GM19099 (cell line): ENCODE results near the gene RAB7A.

Experiments used
- POLR2A ChIP-seq: IDR thresholded peaks from 3 replicates; pipeline ENCODE4 v1.6.1; 2011; ENCODE audit warnings: low read depth; ENCODE audit not compliant: insufficient read length; ENCODE audit errors: extremely low read depth

Gene RAB7A

DNA sequence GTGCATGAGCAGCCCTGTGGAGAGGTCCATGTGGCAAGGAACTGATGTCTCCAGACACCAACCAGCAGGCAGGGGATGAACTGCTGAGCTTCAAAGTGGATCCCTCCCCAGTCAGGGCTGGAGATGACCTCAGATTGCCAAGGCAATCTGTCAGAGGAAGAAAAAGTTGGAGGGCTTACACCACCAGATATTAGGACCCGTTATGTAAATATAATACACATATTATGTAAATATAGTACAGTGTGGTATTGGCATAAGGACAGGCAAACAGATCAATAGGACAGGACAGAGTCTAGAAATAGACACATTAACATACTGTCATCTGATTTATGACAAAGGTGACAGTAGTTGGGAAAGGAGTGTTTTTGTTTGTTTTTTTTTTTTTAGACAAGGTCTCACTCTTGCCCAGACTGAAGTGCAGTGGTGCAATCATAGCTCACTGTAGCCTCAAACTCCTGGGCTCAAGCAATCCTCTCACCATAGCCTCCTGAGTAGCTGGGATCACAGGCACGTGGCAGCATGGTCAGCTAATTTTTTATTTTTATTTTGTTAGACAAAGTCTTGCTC lies 18.0 kb upstream of the RAB7A start:
- no peak for TF ChIP-seq POLR2A

DNA sequence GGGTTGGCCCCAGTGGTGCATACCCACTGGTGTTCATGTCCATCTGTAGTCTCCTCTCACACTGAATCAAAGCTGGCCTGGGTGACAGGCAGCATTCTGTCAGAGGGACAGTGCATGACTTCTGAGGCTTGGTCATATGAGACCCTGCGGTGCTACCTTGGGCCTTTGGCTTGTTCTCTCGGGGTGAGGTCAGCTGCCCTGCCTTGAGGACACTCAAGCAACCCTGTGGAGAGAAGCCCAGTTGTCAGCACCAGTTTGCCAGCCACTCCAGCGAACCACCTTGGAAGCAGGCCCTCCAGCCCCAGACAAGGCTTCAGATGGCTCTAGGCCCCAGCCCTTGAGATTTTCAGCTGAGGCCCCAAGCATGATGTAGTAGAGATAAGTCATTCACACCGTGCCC lies 16.9 kb upstream of the RAB7A start:
- no peak for TF ChIP-seq POLR2A

DNA sequence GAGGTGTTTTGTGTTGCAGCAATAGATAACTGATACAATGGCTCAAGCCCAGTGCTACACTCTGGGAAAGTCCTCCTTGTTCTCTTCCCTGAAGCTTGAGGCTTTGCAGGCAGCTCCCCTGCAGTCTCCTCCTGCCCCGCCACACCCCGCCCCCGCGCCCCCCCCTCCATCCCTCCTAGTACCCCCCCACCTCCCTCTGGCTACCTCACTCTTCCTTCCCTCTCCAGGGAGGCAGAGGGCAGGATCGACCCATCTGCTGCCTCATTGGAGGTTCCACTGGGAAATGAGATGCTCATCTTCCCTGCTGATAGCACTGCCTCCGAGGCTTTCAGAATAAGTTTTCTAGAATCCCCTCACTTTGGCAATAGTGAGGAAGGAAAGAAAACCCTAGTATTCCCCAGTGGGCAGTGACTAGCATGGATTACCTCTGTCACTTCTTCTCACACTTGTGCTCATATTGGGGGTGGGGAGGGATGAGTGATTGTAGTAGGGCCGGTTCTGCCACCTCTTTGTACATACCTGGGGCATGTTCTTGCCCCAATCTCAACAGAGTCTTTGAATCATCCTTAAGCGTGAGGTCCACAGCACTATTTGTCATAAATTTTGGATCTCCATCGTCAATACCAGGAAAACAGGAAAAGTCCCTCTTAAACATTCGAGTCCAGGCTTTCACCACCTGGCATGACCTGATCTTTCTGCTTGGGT lies 16.3 kb upstream of the RAB7A start:
- TF ChIP-seq POLR2A, result no peak

DNA sequence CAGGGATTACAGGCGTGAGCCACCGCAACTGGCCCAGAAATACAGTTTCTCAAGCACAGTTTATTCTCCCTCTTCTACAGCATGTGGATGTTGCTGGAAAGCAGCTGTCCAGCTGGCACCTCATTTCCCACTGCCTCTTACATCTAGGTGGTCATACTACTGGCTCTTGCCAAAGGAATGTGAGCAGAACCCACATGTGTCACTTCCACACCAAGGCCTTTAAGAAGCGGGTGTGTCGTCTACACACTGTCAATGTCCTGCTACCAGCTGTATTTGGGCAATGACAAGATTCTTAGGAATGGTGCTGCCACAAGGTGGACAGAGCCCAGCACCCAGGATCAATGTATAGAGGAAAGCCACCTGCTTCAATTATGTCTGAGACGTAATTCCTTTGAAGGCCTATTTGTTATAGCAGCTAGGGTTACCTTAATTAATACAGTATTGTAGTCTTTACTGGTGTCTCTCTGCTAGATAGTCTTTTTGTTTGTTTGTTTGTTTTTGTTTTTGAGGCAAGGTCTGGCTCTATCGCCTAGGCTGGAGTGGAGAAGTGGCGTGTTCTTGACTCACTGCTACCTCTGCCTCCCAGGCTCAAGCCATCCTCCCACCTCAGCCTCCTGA lies 15.1 kb upstream of the RAB7A start:
- TF ChIP-seq POLR2A, result no peak

DNA sequence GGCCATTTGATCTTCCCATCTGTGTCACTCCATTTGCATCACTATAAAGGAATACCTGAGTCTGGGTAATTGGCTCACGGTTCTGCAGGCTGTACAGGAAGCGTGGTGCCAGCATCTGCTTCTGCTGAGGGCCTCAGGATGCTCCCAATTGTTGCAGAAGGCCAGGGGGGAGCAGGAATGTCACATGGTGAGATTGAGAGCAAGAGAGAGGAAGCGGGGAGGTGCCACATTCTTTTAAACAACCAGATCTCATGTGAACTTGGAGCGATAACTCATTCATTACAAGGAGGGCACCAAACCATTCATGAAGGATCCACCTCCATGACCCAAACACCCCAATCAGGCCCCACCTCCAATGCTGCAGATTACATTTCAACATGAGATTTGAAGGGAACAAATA lies 13.1 kb upstream of the RAB7A start:
- TF ChIP-seq POLR2A, result no peak

DNA sequence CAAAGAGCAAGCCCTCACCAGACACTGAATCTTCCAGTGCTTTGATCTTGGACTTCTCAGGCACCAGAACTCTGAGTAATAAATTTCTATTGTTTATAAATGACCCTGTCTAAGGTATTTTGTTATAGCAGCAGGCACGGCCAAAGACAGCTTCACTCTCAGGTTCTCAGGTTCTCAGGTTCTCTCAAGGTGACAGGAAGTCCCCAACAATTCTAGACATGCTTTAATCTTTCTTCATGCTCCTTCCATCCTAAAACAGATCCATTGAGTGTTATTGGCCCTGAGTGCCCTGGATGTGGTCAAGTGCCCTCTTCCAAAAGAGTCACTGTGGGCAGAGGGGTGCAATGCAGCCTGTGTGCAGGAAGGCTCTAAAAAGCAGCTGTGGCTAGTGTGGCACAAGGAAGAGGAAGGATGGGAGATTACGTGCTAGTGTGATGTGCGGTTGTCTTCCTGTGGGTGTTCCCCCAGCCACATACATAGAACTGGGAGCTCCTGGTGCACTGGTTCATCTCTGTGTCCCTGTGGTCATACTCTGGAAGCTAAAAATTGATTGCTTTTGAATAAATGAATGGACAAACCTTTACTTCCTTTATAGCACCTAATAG lies 11.0 kb upstream of the RAB7A start:
- TF ChIP-seq POLR2A, result no peak

DNA sequence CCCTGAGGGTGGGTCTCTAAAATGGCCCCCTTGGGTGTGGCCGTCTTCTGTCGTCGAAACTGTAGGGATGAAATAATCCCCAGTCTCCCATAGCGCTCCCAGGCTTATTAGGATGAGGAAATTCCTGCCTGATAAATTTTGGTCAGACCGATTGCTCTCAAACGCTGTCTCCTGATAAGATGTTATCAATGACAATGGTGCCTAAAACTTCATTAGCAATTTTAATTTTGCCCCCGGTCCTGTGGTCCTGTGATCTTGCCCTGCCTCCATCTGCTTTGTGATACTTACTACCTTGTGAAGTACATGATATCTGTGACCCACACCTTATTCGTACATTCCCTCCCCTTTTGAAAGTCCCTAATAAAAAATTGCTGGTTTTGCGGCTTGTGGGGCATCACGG lies 5.1 kb upstream of the RAB7A start:
- TF ChIP-seq POLR2A, result no peak

DNA sequence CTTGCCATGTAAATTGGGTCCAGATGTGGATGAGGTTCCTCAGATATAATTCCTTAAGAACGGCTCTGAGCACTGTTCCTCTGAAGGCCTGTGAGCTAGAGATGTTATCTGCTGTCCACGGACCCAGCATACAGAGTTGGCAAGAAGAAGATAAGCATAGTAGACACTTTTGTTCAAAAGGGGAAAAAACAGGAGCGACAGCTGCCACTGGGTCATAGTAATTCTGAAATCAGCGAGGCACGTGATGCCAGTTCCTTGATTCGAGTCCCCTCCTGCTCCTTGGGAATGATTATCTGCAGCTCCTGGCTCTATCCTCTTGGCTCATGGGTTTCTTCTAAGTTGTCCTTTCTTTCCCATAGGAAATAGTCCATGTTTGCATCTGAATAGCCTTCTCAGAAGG lies 2.5 kb upstream of the RAB7A start:
- no peak for TF ChIP-seq POLR2A

DNA sequence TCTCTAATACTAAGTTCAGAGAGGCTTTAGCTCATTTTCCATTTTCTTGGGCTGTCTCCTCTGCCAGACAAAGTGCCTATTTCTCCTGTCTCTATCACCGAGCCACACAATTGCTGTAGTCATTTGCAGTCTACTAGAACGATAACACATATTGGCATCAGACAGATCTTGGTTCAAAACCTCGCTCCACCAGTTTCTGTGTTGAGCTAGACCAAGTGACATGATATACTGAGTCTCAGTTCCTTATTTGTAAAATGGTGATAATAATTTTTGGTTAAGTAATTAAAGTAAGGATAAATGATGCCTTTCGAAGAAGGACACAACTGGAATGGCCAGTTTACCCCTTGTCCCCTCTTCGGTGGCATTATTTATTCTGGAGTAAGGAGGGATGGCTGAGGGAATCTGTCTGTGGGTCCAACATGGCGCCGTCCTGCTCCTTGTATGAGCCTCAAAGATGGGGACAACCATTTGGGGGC lies 398 bp upstream of the RAB7A start:
- no peak for TF ChIP-seq POLR2A

DNA sequence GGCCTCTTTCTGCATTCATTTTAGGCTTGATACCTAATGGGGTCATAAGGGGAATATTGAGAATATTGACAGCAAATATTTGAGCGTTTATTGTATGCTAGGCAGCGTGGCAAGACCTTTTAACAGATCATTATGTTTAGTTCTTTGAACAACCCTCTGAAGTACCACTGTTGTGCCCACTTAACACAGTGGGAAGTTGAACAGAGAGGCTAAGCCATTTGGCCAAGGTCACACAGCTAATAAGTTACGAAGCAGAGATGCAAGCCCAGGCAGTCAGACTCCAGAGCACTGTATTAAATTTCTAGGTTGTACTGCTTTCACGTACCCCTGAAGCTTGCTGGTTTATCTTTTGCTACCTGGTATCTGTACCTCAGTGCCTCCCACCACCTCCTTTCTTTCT lies 1.1 kb downstream of the RAB7A start:
- no peak for TF ChIP-seq POLR2A

DNA sequence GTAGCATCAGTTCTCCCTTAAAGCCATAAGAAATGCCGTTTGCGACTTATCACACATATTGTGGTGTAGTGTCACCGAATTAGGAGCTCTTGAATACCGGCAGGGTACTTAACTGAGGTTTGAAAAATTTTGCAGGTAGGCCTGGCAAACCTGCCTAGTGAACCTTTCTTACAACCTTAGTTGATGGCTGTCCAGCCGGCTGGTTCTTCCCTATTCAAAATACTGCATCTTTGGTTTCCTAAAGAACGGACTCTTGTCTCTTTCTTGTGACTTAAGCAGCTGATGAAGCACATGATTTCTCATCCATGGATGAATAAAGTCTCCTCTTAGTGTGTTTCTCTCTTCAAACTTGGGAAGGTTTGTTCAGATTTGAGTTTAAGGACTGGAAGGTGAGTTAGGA lies 1.5 kb downstream of the RAB7A start:
- TF ChIP-seq POLR2A, result no peak

DNA sequence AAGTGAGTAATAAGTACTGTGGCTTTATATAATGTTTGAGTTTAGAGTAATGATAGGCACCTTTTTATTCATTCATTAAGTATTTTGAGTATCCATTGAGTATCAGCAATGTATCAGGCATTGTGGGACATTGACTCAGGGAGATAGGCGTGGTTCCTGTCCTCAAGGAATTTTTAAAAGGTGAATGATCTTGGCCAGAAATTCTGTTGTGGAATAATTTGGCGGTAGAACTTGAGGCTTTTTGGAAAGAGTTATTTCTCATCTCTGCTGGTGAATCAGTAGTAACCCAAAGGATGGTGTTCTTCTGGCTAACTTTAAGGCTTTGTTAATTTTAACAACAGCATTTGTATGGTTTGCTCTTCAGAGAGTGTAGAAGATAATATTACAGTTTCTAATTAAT lies 2.0 kb downstream of the RAB7A start:
- TF ChIP-seq POLR2A, result no peak

DNA sequence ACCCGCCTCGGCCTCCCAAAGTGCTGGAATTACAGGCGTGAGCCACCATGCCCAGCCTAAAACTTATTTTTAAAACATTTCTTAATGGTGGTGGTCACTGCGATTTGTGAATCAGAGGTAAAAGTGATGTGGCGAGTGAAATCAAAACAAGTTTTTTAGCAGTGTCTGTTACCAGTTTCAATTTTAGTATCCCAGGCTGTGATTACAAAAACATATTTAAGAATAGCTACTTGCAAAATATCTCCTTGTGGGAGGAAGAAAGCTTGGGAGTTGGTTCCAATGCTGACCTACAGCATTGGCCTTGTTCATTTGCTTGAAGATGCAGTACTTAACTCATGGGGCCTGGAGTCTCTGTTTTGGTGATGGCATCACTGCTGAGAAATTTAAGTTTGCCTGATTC lies 4.5 kb downstream of the RAB7A start:
- no peak for TF ChIP-seq POLR2A

DNA sequence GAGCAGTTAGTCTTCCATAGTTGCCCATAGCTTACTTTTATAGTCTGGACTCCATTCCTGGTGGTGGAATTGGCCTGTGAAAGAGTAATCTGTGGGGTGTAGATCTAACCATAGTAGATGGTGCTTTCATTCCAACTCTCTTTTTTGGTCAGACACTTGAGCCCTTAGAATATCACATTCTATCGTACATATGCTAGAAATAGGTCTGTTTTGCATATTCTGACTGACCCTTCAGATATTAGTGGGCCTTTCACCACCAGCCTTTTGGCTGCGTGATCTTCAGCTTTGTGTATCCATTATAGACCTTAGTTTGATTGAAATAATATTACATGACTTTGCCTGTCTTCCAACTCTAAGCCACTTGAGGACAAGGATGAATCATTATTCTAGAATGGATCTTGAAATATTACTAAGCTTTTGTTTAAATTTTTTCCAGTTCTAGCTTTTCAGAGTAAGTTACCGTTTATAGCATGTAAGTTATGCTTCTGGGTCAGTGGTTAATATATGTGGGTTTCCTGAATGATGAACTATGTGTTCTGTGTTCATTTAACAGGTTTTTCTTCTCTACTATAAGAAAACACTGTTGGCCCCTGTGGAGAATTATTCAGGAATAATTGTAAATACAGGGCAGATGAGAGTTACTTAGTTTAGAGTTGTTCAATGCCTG lies 8.7 kb downstream of the RAB7A start:
- TF ChIP-seq POLR2A, result no peak

DNA sequence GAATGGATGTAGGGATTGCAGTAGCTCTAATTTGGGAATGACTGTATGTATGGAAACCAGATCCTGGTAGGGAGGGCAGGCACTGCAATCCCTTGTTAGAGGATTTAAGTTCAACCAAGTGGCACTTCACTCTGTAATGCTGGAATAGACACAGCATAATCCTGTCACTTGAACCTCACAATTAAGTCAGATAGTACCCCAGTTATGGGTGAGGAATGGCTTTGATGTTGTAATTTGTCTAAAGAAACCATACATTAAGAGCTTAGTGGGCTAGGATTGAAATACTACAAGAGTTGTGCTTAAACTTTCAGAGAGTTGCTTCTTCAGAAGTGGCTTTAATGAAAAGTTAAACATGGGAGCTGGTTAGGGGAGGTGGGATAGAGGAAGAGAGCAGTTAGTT lies 9.3 kb downstream of the RAB7A start:
- TF ChIP-seq POLR2A, result no peak
